ENCODE measurements around the gene PPP1R9B.

Gene PPP1R9B

DNA sequence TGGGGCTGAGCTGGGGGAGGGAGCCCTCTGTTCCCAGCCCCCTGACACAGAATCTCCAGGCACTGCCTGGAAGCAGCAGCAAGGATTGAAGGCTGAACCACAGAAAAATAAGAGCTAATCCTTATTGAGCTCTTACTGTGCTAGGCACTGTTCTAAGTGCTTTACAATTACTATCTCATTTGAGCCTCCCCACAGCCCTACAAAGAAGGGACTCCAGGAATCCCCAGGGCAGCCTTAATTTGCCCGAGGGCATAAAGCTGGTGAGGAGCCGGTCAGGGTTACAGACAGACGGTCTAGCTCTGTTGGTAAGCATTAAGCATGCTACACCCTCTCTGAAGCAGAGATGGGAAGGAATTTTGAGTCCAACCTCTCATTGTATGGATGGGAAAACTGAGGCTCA, 27.5 kb downstream of the PPP1R9B start:
- DNase-seq, result no peak

DNA sequence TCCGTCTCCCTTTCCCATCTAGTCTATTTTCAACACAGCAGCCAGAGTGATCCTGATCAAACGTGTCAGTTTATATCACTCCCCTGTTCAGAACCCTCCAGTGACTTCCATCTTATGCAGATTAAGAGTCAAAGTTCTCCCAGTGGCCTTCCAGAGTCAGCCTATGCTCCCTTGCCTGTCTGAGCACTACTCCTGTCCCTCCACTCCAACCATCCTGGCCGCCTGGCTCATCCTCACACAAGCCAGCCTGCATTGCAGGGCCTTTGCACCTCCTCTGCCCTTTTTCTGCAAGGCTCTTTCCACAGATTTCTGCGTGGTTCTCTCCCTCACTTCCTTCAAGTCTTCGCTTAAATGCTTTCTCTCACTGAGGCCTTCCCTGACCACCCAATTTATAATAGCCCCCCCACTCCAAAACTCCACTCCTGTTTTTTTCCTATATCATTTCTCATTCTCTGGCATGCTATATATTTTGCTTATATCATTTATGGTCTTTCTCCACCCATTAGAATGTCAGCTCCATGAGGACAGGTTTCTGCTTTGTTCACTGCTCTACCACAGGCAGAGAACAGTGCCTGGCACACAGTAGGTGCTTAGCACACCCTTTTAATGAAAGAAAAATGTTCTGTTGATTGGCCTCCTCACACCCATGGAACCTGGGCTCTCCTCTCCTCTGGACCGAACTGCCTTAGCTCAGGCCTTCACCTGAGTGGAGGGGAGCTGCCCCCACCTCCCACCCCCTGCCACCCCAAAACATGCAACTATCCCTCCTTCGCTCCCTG, 29.8 kb downstream of the PPP1R9B start:
- DNase-seq, result no peak

DNA sequence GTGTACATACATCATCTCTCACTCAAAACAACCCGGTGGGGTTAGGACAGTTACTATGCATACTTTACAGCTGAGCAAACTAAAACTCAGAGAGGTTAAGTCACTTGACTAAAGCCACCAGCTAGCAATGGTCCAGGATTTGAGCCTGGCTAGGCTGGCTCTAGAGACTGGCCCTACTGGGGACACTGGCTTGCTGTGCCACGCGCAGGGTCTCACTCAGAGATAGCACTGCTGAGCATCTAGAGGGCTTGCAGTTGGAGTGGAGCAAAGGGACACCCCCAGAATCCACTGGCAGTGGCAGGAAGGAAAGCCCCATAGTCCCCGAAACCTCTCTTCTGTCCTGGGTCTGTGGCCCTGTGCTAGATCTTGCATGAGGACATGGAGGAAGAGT, 31.7 kb downstream of the PPP1R9B start:
- no peak for DNase-seq

DNA sequence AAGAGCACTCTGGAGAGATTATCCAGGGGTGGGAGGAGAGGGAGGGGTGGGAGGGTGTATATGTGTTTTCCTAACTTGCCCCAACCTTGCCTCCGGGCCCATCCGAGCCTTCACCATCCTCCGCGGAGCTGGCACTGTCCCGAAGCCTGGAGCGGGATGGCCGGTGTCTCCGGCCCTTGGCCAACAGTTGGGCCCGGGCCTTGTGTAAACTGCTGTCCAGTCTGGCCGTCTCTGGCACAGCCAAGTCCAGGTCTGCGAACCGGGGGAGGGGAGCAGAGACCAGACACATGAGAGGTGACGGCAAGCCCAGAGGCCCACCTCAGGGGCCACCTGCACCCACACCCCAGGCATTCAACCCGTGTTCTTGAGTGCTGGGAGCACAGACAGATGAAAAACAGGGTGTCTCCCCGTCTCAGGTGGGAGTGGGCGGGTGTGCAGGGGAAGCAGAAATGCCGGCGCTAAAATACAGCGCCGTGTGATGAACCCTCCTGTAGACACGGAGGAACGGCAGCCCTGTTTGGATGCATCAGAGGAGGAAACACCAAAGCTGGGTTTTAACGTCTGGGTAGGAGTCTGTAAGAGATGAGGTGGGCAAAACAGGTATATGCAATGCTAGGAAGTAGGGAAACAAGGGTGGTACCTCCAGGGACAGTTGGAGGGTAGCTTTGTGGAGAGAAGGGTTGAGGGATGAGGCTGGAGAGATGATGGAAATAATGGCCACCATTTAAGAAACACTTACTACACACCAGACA, 32.2 kb downstream of the PPP1R9B start:
- DNase-seq, result no peak

DNA sequence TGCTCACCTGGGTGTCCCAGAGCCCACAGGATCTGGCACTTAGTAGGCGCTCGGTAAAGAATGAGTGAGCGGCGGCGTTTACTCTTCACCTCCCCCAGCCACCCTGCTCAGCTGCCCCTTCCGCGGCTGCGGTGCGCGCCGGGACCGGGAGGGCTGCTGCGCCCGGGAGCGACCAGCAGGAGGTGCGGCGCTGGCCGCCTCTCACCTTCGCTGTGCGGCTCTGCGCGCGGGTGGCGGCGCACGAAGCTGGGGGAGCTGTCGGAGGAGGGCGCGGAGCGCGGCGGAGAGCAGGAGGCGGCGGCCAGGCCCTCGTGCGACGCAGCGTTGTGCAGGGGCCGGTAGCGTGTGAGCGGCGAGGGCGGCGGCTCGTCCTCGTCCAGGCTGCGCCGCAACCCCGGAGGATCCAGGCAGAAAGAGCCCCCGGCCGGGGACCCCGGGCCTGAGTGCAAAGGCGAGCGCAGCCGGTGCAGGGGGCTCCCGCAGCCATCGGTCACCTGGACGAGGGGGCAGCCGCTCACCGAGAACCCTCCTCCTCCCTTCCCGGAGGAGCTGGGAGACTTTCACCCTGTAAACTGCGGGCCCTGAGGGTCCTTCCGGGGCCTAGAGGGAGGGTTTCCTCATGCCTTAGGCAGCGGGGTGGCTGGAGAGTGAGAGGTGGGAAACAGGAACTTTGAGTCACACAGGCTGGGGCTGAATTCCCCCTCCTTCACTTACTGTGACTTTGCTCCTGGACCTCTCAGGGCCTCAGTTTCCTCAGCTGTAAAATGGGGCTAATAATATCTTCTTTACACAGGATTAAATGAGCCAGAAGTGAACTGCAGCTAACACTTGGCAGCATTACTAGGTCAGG, 33.0 kb downstream of the PPP1R9B start:
- no peak for DNase-seq

DNA sequence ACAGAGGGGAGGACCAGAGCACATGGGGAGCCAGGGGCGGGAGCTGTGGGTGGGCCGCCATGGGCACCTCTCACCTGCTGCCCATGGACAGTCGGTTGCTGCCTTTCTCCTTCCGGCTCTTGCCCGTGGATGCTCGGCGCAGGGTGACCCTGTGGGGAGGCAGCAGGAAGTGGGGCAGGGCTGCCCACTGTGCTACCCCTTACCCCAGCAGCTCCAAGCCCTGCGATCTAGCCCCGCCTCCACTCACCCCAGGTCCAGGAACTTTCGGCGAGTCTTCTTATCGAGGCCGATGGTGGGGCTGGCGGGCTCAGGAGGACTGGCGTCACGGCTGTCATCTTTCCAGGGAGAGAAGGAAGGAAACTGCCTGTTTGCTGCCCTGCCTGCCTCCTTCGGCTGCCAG, 34.7 kb downstream of the PPP1R9B start:
- DNase-seq, result no peak

DNA sequence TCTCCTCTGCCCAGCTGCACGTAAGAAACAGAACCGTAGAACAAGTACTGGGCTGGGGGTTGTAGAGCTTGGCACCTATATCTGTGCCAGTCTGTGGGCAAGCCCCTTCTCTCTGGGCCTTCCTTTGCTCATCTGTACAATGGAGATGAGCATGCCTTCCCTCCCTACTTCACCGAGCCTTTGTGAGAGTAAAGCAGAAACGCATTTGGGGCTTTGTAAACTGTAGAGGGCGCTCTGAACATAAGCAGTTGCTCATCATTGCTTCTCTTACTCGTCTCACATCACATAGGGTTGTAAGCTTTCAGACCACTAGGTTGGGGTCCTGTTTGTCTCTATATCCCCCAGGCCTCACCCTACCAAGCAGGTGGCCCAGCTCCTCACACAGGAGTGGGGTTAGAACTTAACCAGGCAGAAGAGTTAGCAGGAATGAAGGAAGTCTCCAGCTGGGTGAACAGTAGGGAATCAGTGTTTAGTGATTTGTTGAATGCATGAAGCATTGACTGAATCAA, 35.6 kb downstream of the PPP1R9B start:
- peak; percentile 54 for DNase-seq

DNA sequence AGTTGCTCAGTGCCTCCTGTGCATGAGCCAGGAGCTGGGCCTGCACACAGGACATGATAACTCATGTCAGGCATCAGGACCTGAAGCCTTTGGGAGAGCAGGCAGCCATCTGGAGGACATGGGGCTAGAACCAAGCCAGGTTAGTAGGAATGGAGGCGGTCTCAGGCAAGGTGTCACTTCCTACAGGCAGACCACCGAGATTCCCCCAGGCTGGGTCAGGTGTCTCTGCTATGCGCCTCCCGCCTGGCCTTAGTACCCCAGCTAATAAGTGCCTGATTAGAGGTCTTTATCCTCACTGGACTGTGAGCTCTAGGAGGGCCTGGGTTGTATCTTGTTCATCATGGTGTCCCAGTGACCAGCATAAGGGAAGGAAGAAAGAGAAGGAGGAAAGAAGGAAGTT, 36.1 kb downstream of the PPP1R9B start:
- DNase-seq, result no peak

DNA sequence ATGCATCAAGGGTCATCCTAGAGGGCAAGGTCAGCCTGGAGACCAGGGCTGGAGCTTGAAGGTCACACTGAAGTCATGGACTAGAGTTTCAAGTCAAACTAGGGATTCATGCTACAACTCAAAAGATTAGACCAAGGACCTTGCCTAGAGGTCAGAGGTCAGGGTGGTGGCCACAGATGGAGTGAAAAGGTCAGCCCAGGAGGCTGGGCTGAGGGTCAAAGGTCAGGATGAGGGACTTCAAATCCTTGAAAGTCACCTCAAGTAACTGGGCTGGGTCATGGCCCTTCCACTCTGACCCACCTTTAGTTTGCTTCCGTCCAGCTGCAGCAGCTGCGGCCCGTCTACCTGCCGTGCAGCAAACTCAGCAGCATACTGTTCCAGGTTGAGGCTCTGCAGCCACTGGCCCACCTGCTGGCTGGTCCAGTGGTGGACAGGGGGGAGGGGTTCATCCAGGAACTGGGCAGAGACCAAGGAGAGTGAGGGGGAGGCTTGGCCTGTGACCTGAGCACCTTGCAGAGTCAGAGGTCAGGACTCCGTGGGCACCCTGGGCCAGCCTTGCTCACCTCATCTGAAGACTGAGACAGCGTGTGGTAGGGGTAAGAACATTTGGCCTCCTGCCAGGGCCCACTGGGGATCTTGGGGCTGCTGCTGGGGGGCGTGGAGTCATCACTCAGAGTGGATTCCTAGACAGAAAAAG, 36.7 kb downstream of the PPP1R9B start:
- DNase-seq, result no peak

DNA sequence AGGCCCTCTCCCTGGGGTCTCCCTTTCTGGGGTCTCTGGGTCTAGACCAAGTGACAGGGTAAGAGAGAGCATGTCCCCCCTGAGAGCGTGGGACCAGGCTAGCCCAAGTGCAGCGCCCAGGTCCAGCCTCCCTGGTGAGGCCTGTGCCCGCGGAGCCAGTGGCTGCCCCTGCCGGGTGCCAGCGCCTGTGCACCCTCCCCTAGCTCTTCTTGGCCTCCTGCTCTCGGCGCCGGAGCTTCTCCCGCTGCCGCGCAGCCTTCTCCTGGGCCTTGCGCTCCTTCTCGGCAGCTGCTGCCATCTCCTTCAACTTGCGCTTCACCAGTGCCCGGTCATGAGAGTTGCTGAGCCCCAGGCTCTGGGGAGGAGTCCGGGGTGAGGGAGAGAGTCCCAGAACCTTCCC, 37.8 kb downstream of the PPP1R9B start:
- DNase-seq, result no peak

DNA sequence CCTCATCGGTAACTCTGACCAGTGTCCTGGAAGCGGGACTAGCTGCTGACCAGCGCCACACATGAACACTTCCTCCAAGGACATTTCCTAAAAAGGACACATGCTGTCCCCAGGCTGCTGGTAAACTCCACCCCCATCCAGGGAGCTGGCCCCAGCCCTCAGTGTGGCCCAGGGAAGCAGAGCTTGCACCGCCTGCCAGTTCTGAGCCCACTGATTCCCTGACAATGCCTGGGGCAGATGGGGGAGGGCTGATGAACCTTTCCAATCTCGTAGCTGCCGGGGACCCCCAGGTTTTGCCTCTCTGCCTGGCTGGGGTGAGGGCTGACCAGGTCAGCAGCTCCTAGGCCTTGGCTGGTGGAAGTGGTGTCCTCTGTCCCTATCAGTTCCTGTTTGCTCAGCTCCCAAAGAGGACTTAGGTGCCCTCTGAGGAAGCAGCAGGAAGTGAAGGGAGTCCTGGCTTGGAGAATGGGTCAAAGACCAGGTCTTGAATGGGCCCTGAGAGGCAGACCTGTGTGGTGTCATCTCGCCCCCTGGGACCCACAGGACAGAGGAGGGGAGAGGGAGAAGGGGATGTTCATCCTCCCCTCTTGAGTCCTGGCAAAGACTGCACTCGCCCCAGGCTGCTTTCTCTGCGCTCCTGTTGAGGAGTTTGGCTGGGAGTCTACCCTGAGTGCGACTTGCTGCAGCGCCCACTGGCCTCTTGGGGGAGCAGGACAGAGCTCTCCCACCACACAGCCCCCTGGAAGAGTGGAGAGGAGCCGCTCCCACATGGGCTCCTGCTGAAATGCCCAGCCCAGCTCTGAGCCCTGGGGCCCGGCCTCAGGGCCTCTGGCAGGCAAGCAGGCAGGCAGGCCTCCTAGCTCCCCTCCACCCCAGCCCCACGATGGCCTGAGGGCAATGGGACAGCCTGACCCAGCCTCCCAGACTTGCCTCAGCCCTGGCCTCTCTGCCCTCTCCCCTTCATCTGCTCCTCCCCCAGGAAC, 38.5 kb downstream of the PPP1R9B start:
- DNase-seq, result no peak

DNA sequence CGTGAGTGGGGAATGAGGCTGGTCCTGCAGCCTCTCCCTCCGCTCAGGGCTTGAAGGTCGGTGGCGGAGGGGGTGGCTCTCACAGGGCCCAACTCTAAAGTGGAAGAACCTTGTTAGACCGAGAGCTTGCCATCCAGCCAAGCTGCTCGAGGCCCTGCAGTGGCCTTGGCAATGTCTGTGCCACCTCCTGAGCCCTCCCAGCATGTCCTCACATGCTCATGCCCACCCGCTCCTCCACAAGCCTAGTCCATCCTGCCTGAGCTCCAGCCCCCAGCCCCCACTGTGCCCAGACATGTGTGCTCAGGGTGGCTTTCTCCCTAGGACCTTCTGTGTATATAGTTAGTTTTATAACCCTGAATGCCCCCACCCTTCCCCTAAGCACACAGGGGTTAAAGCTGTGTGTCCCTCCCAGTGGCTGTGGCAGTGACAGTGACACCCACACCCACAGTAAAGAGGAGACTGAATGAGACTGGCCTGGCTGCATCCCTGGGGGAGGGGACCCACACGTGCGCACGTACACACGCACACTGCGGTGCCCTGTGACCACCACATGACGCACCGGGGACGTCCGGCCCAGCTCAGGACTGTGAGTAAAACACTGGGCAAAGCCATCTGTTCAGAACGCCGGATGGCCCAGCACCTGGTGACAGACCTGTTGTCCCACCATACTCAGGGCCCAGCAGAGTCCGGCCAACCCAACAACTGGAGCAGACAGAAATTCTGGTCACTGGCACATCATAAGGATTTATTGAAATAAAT, 39.7 kb downstream of the PPP1R9B start:
- no peak for DNase-seq

DNA sequence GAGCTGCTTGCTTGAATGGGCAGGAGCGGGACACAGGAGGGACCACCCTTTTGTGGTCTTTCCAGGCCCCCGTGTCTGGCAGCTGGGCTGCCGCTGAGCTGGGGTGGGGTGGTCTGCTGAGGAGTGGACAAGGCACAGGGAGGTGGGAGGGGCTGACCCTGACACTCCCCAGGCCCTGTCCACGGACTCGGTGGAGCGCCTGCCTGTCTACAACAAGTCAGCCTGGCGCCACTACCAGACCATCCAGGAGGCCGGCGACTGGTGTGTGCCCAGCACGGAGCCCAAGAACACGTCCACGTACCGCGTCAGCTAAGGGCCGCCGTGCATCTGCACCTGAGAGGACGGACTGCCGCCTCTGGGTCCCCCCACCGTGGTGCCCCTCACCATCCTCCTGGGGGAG, 40.7 kb downstream of the PPP1R9B start:
- DNase-seq, result no peak

DNA sequence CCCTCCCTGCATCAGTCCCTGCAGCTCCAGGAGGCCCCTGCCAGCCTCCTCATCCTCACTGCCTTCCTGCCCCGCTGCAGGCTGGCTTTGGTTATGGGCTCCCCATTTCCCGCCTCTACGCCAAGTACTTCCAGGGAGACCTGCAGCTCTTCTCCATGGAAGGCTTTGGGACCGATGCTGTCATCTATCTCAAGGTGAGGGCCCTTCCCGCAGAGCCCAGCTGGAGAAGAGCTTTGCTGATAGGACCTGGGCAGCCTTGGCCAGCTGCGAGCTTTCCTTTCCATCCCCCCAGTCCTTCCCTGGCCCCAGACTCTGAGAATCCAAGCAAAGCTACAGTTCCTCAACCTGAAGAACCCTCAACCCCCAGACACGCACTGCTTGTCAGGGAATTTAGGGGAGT, 41.3 kb downstream of the PPP1R9B start:
- no peak for DNase-seq

DNA sequence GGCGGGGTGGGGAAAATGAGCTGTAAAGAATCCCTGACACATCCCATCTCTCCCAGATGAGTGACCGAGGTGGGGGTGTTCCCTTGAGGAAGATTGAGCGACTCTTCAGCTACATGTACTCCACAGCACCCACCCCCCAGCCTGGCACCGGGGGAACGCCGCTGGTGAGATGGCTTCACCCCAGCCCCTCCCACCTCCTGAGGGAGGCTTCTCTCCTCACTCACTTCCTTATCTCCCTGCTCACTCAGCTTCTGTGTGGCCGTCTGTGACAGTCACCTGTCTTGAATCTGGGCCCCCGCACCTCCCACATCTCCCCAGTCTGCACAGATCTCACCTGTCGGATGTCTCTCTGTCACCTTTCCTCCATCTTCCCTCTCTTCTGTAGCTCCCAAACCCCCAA, 41.9 kb downstream of the PPP1R9B start:
- no peak for DNase-seq

DNA sequence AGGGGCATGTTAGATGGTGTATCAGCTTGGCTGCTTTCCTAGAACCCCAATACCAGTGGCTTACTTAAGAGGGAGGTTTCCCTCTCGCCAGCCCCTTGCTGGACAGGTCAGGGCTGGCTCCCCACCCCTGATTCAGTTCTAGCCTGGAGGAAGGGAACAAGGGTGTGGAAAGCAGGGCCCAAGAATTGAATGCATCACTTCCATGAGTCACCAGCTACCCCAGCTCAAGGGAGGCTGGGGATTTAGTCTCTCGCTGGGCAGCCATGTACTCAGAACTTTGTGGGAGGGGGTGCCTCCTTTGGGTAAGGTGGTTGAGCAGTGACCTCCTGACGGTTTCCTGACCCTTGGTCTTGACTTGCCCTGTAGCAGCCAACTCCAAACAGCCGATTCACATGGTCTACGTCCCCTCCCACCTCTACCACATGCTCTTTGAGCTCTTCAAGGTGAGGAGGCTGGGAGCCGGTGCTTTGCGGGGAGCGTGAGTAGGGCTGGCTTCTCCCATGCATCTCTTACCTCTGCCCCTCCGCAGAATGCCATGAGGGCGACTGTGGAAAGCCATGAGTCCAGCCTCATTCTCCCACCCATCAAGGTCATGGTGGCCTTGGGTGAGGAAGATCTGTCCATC, 42.6 kb downstream of the PPP1R9B start:
- DNase-seq, result no peak

DNA sequence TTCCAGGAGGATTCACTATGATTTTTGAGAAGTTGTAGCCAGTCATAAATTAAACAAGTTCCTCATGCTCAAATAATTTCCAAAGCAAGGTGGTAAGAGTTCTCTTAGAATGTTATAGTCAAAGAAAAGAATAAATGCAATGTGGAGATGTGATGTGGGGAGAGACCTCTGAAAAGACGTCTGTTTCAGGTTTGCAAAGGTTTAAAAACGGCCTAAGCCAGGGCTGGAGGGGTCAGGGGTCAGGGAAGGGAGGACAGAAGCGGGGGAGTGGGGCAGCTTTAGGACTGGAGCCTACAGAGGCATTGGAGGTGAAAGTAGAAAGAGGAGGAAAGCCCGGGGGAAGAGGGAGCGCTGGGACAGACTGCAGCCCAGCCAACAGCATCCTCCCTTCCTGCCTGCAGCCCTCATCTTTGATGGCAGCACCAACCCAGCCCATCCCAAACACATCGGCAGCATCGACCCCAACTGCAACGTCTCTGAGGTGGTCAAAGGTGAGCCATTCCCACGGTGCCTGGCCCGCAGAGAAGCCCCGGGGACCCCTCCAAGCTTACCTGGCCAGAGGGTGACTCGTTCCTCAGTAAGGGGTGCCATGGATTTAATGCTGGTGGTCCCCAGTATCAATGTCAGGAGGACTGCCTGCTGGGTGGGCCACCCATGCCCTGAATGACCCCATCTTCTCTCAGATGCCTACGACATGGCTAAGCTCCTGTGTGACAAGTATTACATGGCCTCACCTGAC, 43.9 kb downstream of the PPP1R9B start:
- no peak for DNase-seq

DNA sequence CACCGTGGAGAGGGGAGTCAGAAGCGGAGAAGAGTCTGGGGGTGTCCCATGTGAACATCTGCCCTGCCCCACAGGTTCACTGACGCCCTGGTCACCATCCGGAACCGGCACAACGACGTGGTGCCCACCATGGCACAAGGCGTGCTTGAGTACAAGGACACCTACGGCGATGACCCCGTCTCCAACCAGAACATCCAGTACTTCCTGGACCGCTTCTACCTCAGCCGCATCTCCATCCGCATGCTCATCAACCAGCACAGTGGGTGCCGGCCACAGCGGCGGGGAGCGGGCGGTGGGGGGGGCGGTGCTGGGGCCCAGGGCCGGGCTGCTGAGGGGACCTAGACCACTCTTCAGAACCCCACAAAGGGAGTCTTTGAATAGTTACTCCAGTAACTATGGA, 44.7 kb downstream of the PPP1R9B start:
- DNase-seq, result no peak

DNA sequence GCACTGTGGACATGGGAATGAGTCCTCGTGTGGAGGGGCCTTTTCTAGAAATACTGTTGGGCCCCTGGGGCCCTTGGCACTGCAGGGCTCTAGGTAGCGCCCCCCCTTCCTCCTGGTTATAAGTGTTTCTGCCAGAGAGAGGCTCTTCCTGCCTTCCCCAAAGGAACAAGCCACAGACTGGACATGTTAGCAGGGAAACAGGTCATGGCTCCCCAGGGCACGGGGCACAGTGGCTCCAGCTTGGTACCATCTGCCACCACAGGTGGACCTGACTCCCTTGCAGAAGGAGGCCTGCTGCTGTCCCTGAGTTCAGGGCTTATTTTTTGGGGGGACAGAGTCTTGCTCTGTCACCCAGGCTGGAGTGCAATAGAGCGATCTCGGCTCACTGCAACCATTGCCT, 46.5 kb downstream of the PPP1R9B start:
- no peak for DNase-seq

DNA sequence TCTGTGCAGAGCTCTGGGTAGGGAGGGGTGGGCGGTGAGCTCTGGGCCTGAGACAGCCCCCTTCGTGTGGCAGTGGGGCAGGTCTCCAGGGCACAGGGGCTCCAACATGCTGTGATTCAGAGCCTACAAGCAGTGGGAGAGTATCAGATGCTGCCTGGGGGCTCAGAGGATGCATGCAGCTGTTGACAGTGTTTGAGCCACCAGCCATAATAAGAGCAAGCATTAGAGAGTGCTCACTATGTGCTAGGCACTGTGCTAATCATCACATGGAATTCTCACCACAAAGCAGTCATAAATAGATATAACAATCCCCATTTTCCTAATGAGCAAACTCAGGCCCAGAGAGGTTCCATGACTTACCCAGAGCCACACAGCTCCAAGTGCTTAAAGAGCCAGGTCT, 47.2 kb downstream of the PPP1R9B start:
- DNase-seq, result no peak

All from NCI-H446 treated with DMSO at 0.1 percent for 48 hours (cell line).